GM21717 (cell line): ENCODE results near the gene TOR1A.
A peak's percentile ranks its signal among the peaks of the same experiment; 100 is the strongest.
"Not testable (repeated sequence)": the region's sequence is repeated elsewhere in the genome, so short reads cannot be mapped to it uniquely, and the experiment has no call there.

Experiments
- ATAC-seq: cut with Tn5 transposase; IDR thresholded peaks from one replicate; pipeline ENCODE4 v1.9.1; 2021; ENCODE audit warnings: mild to moderate bottlenecking, moderate library complexity; ENCODE audit not compliant: unreplicated experiment

Gene TOR1A

DNA sequence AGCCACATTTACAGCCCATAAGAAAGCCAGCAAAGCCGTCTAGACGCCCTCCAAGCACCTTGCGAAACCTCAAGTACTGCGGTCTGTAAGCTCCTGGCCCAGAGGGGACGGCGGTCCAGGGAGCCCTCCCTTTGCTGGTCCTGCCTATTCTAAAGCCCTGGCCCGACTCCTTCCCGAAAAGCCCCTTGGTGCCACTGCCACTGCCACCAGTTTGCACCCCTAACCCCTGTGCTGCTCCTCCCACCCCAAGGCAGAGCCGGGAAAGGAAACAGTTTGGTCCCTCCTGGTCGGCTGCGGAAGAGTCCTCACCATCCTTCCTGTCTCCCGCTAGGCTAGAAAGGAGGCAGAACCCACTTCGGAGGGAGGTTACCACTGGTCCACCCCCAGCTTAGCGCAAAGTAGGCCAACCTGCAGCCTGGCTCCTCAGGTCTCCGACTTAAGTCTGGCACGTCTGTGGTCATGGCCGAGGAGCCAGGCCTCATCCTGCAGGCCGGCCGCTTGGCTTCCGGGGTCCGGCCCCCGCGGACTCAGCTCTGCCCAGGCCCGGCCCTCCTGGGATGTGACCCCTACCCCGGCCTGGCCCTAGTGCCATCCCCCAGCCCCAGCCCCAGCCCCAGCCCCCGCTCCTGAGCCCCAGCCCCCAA, 916 bp downstream of the TOR1A start:
- ATAC-seq, result no peak

DNA sequence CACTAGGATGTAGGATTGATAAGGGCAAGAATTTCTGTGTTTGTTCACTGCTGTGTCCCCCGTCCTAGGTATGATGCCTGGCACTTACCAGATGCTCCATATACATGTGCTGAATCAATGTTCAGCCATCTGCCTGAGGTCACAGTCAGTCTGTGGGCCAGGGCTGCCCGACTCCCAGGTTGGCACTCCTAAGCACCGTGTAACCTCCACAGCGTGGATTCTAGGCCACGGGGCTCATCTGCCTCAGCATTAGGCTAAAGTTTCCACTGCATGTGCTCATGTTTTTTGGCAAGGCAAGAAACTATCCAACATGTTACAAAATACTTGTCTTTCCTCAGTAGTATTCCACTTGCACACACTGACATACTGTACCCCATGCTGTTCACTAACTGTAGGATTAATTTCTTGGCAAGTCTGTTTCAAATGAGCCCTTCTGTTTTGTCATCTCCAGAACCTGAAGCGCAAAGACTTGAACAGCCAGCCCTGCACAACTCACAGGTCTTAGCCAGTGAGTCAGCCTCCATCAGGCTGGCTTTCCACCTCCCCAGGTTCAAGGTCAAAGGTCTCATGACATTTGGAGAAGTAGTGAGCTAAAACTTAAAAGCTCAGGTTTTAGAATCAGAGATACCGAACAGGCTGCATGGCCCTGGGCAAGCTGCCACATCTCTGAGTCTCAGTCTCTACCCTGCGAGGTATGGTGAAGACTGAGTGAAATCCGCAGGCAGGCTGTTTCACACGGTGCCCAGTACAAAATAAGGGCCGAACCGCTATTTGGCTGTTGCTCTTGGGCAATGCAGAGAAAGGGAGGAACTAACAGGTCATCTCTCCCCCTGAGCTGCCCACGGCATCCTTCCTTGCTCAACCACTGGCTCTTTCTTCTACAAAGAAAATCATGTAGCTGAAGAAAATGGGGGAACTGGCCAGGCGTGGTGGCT, 7.2 kb downstream of the TOR1A start:
- no peak for ATAC-seq

DNA sequence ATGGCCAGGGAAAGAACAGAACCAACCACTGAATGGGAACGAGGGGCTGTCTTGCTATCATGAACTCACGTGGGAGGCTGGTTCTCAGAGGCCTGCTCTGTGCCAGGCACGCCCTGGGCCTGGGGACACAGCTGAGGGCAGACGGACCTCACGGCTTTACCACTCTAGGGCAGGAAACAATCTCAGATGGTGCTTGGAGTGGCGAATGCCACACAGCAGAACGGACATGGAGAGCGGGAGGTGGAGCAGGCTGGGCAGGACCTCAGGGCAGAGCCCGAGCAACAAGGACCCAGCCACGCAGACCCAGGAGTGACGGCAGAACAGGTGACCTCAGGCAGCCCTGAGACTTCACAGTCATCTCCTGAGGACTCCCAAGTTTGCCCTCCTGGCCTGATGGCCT, 8.7 kb downstream of the TOR1A start:
- ATAC-seq, result no peak

DNA sequence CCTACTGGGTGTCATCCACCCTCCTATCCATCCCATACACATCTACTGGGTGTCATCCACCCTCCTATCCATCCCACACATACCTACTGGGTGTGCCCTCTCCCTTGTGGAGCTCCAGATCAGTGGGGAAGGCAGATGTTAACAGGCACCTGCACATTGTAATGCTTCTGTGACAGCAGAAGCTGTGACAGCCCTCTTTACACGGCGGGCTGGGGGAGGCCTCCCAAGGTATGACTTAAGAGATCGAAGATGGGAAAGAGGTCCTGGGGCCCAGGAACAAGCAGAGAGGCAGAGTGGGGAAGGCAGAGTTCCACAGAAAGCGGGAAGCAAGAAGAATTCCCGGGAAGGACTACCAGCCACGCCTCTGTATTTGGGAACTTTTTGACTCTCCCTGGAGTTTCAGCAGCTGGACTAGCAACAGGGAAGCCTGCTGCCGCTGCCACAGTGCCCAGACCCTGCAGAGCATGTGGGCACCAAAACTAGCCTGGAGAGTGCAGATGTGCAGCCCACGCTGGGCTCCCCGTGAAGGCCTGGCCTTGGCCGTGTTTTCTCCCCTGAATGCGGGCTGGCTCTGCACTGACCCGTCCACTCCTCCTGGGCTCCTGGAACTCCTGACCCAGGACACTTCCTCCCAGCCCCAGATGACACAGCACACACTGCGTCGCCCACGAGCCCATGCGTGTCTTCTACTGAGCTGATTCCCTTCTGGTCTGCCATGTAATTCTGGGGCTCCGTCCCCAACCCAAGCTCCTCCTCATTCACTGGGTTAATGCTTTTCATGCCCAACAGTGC, 9.3 kb downstream of the TOR1A start:
- no peak for ATAC-seq

DNA sequence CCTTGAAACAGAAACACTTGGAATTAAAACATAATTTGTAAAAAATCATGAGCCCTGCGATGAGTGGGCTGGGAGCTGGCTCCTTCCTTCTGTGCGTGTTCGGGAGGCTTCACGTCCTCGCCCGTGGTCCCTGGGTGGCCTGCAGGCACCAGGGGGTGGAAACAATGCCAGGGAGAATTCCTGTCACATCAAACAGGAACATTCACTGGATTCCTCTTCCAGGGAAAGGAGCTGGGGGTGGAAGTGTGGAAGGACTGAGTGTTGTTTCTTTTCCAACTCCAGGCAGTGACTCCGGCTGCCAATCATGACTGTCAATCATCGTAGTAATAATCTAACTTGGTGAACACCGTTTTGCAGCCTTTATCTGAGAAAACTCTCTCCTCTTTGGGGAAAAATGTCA, 10.3 kb downstream of the TOR1A start:
- no peak for ATAC-seq

DNA sequence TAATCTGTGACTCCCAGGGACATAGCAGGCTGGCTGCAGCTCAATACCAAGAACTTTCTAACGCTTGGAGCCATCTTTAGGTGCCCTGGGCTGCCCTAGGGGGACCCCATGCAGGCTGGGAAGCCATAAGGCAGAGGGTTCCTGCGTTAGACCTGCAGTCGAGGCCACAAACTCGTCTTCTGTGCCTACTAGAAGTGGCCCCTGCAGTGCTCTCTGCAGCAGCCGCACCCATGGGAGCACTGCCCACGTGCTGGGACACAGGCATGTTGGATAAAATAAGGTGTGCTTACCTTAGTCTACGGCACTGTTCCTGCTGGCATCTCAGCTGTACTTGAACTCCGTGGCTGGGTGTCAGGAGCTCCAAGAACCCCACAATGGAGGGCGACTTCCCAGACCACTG, 11.6 kb downstream of the TOR1A start:
- ATAC-seq, result no peak

DNA sequence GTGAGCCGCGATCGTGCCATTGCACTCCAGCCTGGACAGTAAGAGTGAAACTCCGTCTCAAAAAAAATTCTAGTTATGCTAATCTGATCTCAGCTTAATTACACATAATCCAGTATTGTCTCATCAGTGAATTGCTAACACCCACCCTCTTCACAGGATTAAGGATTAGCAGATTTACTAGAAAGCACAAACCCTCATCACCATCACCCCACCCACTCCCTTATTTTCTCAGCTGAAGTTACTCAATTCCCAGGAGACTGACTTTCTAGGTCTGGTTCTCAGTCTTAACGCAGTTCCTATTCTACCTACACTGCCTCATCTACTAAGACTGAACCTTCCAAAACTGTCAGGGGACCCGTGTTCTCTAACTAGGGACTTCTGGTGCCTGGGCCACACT, 12.0 kb downstream of the TOR1A start:
- ATAC-seq, result no peak

DNA sequence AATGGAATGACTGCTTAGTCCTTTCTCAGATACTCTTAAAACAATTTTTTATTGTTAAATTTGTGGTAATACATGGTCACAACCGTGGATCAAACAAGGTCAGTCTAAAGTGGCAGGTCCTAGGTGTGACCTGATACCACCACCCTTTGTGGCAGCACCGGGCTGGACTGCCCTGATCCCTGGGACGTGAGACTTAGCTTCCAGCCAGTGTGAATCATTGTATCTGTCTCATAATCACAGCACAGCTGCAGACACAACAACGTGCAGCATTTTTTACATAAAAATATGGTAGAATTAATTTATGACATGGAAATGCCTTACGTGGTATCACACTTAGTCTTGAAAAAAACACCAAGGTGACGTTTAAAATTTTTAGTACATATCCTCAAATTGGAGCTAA, 13.1 kb downstream of the TOR1A start:
- ATAC-seq, result no peak

DNA sequence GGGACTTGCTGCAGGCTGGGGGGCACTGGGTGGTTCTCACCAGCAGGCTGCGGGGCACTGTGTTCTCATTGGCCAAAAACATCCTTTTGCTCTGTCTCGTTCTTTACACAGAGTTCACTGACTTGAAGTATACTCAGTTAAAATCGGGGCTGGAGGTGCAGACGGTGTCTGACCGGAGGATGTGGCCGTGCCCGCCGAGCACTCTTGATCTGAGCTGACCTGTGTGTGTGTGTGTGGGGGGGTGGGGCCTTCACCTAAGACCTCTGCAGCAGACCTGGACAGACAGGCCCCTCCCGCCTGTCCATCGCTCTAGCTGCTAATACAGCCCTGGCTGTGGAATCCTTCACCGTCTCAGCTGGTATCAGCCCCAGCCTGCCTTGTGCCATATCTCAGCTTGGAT, 13.8 kb downstream of the TOR1A start:
- no peak for ATAC-seq

DNA sequence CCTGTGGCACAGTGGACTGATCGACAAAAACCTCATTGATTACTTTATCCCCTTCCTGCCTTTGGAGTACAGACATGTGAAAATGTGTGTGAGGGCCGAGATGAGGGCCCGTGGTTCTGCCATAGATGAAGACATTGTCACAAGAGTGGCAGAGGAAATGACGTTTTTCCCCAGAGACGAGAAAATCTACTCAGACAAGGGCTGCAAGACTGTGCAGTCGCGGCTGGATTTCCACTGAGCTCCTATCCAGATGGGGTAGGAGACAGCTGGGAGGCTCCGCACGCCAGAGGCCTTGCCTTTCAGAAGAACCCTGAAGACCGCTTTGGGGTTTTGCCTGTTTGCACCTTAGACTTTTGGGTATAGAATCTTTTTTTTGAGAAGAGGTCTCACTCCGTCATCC, 14.6 kb downstream of the TOR1A start:
- no peak for ATAC-seq

DNA sequence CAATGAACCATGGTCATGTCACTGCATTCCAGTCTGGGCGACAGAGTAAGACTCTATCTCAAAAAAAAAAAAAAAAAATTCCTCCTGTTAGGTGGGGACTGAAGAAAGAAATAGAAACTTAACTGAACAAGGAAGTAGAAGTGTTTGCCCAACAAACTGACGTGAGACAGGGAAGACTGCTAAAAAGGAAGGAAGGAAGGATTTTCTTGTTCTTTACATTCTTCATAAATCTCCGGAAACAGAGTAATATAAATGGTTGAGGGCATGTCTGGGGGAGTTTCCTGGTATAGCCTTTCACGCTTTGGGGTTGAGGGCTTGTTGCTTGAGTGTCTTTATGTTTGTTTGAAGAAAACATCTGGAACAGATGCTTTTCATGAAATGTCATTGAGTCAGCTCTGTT, 17.9 kb downstream of the TOR1A start:
- ATAC-seq, result no peak

DNA sequence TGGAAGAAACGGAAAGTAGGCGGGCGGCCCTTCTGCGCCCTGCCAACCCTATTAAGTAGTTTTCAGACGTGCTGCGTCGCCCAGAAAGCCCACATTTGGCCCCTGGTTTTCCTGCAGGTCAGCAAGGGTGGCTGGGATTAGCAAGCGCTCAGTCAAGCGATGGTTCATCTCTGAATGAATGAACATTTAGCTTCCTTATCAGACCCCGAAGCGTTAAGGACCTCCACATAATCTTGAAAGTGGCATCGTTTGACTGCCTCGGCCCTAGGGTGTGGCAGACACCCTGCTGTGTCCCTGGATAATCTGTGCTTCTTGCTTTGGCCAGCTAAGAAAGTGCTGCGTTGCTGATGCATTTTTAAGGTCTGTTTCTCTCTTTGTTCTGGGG, 20.3 kb downstream of the TOR1A start:
- ATAC-seq, result no peak

DNA sequence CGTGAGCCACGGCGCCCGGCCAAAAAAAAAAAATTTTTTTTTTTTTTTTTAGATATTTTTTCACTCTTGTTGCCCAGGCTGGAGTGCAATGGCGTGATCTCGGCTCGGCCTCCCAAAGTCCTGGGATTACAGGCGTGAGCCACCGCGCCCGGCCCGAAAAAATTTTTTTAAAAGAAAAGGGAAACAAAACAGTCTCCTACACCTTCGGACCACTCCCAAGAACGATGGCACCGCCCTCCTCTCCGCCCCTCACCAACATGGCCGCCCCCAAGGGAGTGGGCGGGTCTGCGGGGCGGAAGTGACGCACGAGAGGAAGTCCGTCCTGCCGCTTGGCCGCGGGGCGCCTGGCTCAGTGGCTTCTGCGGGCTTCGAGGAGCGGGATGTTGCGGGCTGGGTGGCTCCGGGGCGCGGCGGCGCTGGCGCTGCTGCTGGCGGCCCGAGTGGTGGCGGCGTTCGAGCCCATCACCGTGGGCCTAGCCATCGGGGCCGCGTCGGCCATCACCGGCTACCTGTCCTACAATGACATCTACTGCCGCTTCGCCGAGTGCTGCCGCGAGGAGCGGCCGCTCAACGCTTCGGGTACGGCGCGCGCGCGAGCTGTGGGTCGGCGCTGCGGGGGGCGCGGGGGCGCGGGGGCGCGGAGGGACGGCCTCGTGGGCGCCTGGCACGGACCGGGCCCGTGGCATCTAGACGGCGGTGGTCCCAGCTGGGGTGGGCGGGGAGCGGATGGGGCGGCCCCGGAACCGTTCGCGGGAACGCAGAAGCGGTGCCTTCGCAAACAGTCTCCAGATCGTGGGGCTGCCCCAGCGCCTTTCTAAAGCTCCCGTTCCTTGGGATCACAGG, 20.9 kb downstream of the TOR1A start, which contains the start of gene TOR1B:
TOR1B (plus strand) TSS at position 352 of the 843 bp plus-strand sequence; CDS start at position 381, 29 bp downstream.
- peak; percentile 88 for ATAC-seq

DNA sequence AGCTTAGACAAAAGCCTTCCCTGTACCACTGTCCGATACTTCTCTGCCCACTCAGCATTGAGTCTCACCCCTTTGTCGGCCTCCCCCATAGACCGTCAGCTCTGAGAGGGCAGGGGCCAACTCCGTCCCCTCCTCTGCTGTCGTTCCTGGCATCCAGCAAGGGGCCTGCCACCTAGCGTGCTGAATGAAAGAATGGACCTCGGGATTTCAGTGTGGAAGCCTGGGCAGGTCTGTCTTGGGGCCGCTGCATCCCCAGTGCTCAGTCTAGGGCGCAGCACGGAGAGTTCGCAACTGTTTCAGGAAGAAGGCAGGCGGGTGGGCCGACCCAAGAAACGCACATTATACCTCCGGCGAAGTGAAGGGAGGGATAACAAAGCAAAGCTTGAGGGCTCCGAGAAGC, 22.4 kb downstream of the TOR1A start:
- no peak for ATAC-seq

DNA sequence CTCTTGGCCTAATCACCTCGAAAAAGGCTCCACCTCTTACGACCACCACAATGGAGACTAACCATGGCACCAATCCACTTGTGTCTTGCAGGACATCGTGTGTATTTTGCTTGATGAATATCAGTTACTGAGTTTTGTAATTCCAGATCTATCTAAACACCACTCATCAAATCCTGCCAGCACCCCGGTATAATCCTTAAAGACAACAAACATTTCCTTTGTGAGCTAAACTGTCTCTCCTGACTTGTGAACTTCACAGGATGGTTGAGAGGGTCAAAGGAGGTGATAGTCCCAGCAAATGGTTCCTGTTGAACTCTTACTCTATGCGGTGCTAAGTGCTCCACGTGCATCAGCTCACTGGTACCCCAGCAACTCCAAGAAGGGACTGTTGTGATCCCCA, 25.0 kb downstream of the TOR1A start:
- no peak for ATAC-seq

DNA sequence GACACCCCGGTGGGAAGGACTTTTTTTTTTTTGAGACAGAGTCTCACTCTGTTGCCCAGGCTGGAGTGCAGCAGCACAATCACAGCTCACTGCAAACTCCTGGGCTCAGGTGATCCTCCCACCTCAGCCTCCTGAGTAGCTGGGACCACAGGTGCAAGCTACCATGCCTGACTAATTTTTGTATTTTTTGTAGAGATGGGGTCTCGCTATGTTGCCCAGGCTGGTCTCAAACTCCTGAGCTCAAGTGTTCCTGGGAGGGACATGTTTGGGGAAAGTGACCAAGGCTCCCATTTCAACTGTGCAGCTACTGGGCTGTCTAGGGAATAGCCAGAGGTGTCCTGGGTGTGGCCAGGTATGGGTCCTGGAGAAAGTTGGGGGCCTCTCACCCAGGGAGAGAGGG, 27.9 kb downstream of the TOR1A start:
- not testable (repeated sequence) for ATAC-seq

DNA sequence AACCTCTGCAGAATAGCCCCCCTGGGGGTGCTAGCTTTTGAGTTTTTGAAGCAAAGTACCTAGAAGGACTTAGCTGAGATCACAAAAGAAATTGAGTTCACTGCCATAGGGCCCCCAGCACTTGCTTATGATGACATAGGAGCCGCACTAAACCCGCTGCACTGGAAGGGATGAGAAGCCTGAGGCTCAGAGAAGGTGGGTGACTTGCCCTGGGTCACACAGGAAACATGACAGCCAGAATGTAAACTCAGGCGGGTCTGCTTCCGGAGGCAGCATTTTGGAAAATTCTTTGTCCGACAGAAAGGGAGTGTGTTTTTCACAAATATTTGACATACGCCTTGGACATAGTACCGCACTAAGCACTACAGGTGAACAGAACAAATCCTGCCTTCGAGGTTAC, 29.4 kb downstream of the TOR1A start:
- ATAC-seq, result no peak

DNA sequence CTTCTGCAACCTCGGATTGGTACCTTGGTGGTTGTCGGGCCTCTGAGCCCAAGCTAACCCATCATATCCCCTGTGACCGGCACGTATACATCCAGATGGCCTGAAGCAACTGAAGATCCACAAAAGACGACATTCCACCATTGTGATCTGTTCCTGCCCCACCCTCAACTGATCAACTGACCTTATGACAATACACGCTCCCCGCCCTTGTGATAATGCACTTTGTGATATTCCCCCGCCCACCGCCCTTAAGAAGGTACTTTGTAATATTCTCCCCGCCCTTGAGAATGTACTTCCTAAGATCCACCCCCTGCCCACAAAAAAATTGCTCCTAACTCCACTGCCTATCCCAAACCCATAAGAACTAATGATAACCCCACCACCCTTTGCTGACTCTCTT, 37.5 kb downstream of the TOR1A start:
- ATAC-seq, result no peak

DNA sequence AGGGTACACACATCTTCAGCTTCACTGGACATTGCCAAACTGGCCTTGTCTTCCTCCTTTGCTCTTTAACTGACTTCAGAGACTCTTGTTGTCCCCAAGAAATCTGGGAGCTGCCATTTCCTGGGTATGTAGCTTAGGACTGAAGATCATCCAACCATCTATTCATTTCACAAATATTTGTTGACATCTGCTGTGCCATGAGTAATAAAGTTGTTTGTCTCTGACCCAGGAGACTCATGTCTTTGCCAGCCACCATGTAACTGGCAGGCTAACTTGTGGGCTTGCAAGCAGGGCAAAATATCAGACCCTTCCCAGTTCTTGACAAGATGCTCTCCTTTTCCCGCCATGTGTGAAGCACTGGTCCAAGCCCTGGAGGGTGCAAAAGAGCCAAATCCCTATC, 38.1 kb downstream of the TOR1A start:
- no peak for ATAC-seq

DNA sequence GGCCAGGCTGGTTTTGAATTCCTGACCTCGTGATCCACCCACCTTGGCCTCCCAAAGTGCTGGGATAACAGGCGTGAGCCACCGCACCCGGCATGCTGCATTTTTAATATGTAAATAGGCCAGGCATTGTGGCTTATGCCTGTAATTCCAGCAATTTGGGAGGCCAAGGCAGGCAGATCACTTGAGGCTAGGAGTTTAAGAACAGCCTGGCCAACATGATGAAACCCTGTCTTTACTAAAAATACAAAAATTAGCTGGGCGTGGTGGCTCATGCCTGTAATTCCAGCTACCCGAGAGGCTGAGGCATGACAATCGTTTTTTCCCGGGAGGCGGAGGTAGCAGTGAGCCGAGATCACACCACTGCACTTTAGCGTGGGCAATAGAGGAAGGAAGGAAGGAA, 39.0 kb downstream of the TOR1A start:
- ATAC-seq, result not testable (repeated sequence)
